ENCODE results near the gene PIK3R6.

GRCh38 chr17:8791910-8792270, 75.6 kb downstream of the PIK3R6 start:
- TF ChIP-seq CTCF (IDR thresholded peaks at IDR 0.05) (no peak), POLR2A (IDR thresholded peaks at IDR 0.05) (no peak)
